SW480 (cell line): ENCODE results near the gene SIAE.
A peak's percentile ranks its signal among the peaks of the same experiment; 100 is the strongest.

Experiments
- DNase-seq: peaks from one replicate; pipeline ENCODE4 v3.0.0-alpha.2; 2016; ENCODE audit warnings: low spot score

SIAE gene

DNA sequence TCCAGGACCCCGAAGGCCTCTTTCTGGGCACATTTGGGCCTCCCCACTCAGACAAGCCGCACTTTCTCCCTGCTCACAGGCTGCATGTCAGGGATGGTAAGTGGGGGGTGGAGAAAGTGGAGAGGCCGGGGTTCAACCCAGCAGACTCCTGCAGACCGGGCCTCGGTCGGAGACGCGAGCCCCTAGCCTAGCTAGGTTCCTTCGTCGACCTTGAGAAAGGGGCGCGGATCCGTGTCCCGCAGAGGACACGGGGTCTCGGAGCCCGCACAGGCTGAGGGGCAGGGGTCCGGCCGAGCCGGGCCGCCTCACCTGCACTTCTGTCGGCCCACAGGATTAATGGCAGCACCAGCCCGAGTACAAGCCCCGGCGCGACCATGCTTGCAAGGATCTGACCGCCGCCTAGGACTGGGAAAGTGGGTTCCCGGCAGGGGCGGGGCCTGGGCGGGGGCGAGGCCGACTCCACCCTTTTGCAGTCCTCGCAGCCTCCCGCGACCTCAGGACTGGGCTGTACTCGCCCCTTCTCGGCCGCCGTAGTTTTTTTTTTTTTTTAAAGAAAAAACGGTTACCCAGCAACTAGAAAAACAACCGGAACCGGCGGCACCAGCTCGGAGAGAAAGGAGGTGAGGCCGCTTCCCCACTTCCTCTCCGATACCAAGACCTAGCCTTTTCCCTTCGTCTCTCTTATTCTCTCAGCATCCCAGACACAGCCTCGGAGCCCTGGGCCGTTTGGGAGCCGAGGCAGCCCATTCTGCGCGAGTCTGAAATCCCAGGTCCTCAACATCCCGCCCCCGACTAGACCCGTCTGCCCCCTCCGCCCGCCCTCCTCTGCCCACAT, at the start of gene SIAE, which contains the start of gene SPA17:
SIAE (minus strand) TSS at position 407 of the 835 bp plus-strand sequence; CDS start at position 376, 31 bp downstream.
SPA17 (plus strand) TSS at position 572 of the 835 bp plus-strand sequence. CDS start 1,361 bp downstream, outside the sequence.
- DNase-seq: peak; percentile 89

DNA sequence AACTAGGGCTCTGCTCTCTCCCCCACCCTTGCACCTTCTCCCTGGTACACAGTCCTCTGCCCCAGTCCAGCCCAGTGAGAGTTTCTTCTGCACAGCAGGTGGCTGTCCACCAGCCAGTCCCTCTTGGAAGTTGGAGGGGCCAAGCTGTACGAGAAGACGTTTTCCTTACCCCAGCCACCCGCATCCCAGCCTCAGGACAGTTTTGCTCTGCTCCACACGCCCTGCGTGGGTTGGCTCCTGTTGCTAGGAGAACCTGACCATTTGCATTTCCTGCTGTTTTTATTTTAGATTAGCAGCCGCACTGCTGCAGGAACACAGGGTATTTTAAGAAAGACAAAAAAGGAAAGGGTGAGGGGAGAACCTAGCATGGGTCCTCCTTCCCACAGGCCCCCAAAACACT, 48.6 kb upstream of the SIAE start:
- DNase-seq: no peak

- no peak for DNase-seq
Measured at GRCh38 chr11:124719534-124719933, 46.0 kb upstream of the SIAE start.

DNA sequence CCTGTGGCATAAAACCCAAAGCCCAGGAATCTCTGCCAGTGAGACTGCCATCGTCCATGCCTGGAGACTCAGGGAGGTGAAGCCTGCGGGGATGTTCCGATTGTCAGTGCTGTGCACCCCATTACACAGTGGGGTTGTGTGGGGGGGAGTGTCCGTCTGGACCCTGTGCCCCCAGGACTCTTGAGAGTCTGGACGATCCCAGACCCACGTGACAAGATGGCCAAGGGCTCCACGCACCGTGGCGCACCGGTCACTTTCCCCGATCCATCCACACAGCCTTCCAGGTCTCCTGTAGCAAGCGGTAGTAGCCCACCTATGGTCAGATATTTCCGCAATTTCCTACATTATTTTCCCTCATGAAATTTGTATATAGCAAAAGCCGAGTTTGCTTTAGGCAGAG, 45.3 kb upstream of the SIAE start:
- no peak for DNase-seq

DNA sequence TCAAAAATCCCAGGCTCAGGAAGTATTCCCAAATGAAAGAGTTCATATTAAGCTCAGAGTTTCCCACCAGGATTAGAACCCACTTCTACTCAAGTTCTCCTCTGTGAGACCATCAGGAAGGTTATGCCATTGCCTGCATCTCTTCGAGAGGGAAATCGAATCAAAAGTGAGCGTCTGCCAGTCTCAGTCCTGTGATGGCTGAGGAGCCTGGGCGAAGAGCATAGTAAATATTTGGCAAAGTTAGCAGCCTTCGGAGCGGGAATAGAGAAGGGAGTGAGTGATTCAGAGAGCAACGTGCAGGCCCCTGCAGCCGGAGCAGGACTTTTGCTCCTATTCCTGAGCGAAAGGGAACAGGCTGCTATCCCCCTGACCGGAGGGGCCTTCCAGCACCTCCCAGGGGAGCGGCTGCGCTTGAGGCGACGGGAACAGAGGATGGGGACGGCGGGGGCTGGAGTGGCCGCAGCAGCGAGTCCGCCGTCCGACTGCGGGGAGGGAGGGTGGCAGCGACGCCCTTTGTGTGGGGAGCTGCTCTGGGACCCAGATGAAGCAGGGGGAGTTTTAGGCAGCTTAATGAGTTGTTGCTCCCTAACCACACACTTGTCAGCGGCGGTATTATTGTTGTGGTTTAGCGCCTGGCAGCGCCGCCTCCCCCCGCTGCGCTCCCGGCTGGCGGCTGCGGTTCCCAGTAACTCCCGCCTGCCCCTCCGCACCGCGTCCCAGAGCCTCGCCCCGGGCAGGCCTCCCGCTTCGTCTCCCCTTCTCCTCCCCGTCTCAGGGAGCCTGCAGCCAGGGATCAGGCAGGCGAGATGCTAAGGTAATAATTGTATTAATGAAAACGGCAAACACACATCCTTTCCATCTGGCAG, 44.5 kb upstream of the SIAE start:
- peak; percentile 60 for DNase-seq

- no peak for DNase-seq
Measured at GRCh38 chr11:124717421-124717785, 43.9 kb upstream of the SIAE start.

GRCh38 chr11:124716591-124716990, 43.1 kb upstream of the SIAE start:
- no peak for DNase-seq

DNA sequence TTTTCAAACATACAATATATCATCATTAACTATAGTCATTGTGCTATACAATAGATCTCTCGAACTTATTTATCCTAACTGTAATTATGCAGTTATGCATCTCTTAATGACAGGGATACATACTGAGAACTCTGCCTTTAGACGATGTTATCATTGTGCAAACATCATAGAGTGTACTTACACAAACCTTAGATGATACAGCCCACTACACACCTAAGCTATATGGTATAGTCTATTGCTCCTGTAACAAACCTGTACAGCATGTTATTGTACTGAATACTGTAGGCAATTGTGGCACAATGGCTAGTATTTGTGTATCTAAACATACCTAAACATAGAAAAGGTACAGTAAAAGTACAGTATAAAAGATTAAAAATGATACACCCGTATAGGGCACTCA, 38.9 kb upstream of the SIAE start:
- DNase-seq: no peak

GRCh38 chr11:124707829-124708228, 34.3 kb upstream of the SIAE start:
- no peak for DNase-seq

GRCh38 chr11:124700028-124700427, 26.5 kb upstream of the SIAE start:
- no peak for DNase-seq

- DNase-seq: no peak
Measured at GRCh38 chr11:124699547-124699946, 26.0 kb upstream of the SIAE start.

DNA sequence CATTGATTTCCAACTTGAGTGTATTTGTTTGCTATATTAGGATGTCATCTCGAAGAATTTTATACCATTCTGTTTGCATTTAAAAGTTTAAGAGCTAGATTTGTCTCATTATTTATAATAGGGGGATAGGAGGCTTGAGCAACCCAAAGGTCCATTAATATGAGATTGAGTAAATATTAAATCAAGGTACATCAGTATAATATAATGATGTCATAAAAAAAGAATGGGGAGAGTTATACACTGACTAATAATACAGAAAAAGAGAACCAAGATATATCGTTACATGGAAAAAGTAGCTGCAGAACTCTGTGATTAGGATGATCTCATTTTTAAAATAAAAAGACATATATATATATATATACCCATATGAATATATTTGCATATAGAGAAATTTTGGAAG, 19.6 kb upstream of the SIAE start:
- DNase-seq: no peak

DNA sequence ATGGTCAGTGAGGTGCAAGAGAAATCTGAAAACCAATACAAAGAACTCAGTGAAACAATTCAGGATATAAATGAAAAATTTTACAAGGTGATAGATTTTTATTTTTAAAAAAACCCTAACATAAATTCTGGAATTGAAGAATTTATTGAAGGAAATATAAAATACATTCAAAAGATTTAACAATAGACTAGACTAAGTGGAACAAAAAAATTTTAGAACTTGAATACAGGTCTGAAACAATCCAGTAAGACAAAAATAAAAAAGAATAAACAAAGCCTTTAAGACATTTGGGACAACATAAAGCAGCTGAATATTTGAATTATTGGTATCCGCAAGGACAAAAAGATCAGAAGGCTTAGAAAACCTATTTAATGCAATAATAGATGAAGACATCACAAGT, 8.9 kb upstream of the SIAE start:
- no peak for DNase-seq

DNA sequence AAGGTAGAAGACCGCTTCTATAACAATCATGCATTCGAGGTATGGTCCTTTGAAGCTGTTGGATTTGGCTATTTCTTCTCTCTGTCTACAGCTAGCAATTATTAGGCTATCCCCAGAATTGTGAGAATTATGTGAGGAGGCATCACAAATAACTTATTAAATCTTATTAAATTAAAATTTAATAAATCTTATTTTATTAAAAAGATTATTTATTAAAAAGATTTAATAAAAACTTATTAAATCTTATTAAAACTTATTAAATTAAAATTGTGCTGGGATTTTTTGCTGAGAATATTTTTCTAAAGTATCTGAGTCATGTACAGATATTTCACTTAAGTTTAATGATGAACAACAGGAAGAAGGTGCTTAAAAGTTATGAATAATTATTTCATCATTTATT, 7.9 kb upstream of the SIAE start:
- no peak for DNase-seq

DNA sequence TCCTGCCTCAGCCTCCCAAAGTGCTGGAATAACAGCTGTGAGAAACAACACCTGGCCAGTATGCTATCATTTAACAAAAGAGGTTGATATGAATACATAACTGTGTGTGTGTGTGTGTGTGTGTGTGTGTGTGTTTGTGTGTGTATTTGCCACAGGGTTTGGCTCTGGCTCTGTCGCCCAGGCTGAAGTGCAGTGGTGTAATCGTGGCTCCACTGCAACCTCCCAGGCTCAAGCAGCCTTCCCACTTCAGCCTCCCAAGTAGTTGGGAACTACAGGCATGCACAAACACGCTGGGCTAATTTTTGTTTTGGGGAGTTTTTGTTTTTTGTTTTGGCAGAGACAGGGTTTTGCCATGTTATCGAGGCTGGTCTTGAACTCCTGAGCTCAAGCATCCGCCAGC, 4.9 kb upstream of the SIAE start:
- DNase-seq: no peak

- DNase-seq: no peak
Measured at GRCh38 chr11:124676386-124676785, 2.8 kb upstream of the SIAE start.

- no peak for DNase-seq
Measured at GRCh38 chr11:124674571-124674970, 1.0 kb upstream of the SIAE start.

DNA sequence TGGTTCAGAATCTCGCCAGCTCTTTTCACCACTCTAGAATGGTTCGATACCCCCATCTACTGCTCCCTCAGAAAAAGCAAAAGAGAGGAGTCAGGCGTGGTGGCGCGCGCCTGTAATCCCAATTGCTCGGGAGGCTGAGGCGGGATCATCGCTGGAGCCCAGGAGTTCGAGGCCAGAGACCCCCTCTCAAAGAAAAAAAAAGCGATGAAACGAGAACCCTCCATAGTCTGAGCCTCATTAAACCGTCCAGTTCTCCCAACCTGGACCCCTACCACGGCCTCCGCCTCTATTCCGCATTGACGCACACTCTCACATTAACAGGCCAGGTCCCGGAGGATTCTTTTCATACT, 604 bp upstream of the SIAE start:
- no peak for DNase-seq

DNA sequence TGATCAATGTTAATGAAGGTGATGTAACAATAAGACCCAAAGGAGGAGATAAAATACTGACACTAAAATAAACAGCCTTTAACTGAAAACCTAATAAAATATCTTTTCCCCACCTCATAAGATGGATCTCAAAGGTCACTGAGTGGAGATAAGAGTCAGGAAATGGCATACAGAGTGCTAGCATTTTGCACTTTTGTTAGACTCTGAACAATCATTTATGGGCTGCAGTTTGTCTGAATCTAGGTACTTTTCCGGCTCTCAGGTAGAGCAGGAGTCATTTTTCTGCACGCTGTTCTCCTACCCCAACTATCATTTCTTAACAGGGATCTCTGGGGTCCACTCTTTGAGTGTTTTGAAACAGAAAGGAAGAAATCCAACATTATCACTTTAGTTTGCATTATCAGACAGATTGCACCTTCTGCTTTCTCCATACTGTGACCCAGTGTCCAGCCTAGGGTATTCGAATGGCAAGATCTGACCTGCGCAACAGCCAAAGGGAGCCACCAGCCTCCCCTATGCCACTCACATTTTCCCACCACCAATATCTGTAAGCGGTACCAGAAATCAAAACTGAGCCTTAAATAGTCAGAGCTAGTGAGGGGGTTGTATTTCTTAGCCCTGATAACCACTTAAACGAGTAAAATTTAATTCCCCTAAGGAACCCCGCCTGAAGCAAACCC, 863 bp downstream of the SIAE start:
- DNase-seq: no peak

- DNase-seq: no peak
Measured at GRCh38 chr11:124670732-124671131, 2.8 kb downstream of the SIAE start.

DNA sequence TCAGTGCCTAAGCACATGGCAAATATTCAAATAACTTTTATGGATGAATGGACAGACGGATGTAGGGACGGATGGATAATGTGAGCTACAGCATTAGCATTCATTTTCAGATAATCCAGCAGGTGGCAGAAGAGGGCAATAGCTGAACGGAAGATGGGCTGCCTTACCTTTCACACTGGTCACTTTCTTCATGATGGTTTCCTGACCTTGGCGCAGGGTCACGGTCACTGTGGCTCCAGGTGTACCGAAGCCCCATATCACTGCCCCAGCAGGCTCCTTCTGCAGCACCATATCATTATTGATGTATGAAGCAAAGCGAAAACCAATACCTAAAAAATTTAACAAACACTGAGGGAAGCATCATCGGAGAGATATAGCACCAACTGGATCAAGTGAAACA, 4.3 kb downstream of the SIAE start:
- DNase-seq: peak; percentile 63

DNA sequence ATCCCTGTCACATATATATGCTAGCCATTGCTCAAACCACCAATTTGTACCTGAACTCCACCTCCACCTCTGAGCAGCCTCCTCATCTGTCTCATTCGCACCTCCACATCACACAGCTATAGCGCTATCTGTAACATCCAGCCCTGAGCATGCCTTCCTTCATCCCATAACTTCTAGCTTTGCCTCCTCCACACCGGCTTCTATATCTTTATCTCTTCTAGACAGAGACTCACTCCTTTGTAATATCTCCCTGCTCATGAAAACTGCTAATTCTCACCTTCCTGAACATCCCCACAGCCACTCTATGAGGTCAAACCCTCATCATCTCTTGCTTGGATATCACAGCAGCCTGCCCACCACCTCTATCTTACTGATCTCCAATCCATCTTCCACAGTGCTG, 5.9 kb downstream of the SIAE start:
- DNase-seq: no peak

DNA sequence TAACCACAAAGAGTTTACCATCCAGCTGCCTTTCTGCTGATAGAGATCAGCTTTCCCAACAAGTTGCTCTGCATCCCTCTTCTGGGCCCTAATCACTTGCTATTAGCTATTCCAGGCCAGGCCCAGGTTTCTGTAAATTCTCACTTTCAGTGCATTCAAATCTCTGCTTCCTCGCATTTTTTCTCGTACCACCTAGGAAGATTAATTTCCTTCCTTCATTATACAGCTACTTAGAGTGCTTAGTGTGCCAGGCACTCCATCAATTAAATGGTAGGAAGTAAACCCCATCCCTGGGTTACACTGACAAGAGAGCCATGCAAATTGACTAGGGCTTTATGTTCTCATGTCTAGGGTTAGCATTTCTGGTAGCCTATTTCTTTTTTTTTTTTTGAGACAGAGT, 9.7 kb downstream of the SIAE start:
- no peak for DNase-seq
